ENCODE data around the gene TMEM98. TPM values are rescaled to one million over a fixed set of nuclear protein-coding genes. Genes with fewer than 3 reads are reported as not detected.

The TMEM98 gene
- total and polyA plus RNA-seq, 5 donors: 27.6 to 42.7 (median 37.4) TPM

DNA sequence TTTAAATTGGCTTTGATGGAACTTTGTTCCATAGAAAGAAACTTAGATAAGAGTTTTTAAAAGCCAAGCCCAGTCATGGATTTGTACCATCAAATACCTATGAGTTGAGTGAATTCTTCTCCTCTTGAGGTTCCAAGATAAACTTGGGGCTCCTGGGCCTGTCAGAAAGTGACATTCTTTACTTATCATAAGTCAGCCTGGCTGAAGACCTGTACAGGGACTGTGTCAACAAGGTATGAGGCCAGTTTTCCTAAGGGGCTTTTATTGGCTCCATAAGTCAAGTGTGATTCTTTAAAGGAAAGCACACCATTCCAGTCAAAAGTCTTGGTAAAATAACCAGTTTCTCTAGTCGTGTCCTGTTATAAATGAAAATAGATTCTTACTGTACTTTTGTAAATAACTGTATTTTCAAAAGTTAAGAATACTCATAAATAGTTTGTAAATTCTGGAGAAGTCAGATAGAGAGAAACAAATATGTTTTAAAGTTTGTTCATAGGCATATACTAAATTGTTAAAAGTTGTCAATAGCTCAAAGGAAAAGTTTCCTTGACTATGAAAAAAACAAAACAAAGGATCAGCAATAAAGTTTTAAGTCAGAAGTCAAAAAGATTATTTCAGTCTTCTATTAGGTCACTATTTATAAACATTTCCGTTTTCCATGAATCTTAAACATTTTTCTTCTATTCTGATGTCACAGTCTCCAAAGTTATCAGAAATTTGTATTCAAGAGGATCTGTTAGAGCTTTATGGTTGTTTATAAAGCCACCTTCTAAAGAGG lies 28.5 kb upstream of the TMEM98 start:
- no peak for DNase-seq
- Histone ChIP-seq H3K9me3 (ENCODE audit: control insufficient read depth, low read length) (no peaks in the 10 kb centered on the region), H3K27me3 (ENCODE audit: control insufficient read depth, insufficient read depth) (no peaks in the 10 kb centered on the region), H3K27ac (ENCODE audit: low read length) (no peak overlapping the region), H3K4me1 (ENCODE audit: control insufficient read depth, insufficient read depth, low read length) (no peaks in the 10 kb centered on the region), H3K4me3 (ENCODE audit: low read length) (no peak overlapping the region)
- ATAC-seq: no peak
- intact Hi-C loops (cut with DNase I): no loop called here
- 57% methylated on average over 2 of the region's 2 CpGs for WGBS

- Histone ChIP-seq H3K27ac (ENCODE audit: low read length) (no peak overlapping the region), H3K4me1 (ENCODE audit: control insufficient read depth, insufficient read depth, low read length) (no peaks in the 10 kb centered on the region), H3K9me3 (ENCODE audit: control insufficient read depth, low read length) (no peaks in the 10 kb centered on the region), H3K27me3 (ENCODE audit: control insufficient read depth, insufficient read depth) (no peaks in the 10 kb centered on the region), H3K4me3 (ENCODE audit: low read length) (no peak overlapping the region)
- 96% methylated on average over 4 of the region's 4 CpGs for WGBS
- DNase-seq (no peak), ATAC-seq (no peak)
- intact Hi-C loops (cut with DNase I): no loop called here
Observed at GRCh38 chr17:32901743-32902142, 26.2 kb upstream of the TMEM98 start.

GRCh38 chr17:32903774-32904673 lies 23.9 kb upstream of the TMEM98 start:
- ATAC-seq (no peak), DNase-seq (no peak)
- intact Hi-C loops (cut with DNase I): no loop called here
- Histone ChIP-seq H3K9me3 (ENCODE audit: control insufficient read depth, low read length) (no peaks in the 10 kb centered on the region), H3K4me1 (ENCODE audit: control insufficient read depth, insufficient read depth, low read length) (no peaks in the 10 kb centered on the region), H3K27me3 (ENCODE audit: control insufficient read depth, insufficient read depth) (no peaks in the 10 kb centered on the region), H3K27ac (ENCODE audit: low read length) (no peak overlapping the region), H3K4me3 (ENCODE audit: low read length) (no peak overlapping the region)
- WGBS: 67% methylated on average over 5 of the region's 5 CpGs

DNA sequence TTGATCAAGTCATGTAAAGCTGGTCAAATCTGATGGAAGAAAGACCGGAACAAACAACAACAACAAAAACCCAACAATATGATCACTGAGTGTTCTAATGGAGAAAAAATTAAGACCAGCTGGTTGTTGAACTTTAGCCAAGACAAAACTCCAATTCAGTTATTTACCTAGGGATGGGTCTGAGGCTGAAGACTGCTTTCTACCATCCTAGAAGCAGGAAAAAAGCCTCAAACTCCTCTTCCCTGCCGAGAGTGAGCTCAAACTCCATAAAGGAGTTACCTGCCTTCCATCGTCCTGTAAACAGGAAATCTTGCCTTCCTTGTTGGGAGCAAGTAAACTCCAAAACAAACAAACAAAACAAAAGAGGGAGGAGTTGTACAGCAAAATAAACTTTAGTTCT lies 23.1 kb upstream of the TMEM98 start:
- Histone ChIP-seq H3K27me3 (ENCODE audit: control insufficient read depth, insufficient read depth) (no peaks in the 10 kb centered on the region), H3K27ac (ENCODE audit: low read length) (no peak overlapping the region), H3K4me1 (ENCODE audit: control insufficient read depth, insufficient read depth, low read length) (no peaks in the 10 kb centered on the region), H3K4me3 (ENCODE audit: low read length) (no peak overlapping the region), H3K9me3 (ENCODE audit: control insufficient read depth, low read length) (no peaks in the 10 kb centered on the region)
- 67% methylated on average over 3 of the region's 3 CpGs for WGBS
- no peak for DNase-seq
- intact Hi-C loops (cut with DNase I): no loop called here
- no peak for ATAC-seq

GRCh38 chr17:32907583-32907982 lies 20.4 kb upstream of the TMEM98 start:
- no peak overlapping the region for H3K4me3 ChIP-seq (ENCODE audit: low read length)
- DNase-seq (peak in 2 of 3 donors; percentile 21 to 56), ATAC-seq (no peak)
- no peaks in the 10 kb centered on the region for H3K4me1 ChIP-seq (ENCODE audit: control insufficient read depth, insufficient read depth, low read length)
- no peaks in the 10 kb centered on the region for H3K27me3 ChIP-seq (ENCODE audit: control insufficient read depth, insufficient read depth)
- no peaks in the 10 kb centered on the region for H3K9me3 ChIP-seq (ENCODE audit: control insufficient read depth, low read length)
- no peak overlapping the region for H3K27ac ChIP-seq (ENCODE audit: low read length)
- intact Hi-C loops (cut with DNase I): no loop called here
- 84% methylated on average over 6 of the region's 6 CpGs for WGBS

DNA sequence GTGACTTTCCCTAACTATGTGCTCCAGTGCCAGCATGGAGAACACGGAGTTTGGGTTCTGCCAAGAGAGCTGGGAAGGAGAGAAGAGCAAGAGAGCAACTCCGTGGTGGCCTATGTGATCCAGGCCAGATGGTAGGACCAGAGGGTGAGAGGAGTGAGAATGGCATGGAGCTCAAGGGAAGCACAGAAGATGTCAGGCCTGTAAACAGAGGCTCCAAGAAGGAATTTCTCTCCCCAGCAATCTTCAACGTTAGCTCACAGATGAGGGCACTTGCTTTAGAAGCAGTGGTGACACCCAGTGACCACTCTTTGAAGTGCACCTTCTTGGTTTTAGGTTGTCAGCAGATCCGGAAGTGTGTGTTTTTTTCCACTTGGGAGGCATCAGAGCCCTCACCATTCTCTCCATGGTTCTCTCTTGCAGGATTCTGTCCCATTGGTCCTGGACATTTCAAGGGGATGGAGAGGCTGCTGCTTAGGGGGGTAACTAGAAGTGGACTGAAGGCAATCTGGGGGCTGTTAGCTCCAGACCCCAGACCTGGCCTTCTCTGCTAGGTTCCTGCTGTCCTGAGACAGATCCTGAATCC lies 18.1 kb upstream of the TMEM98 start:
- Histone ChIP-seq H3K27me3 (ENCODE audit: control insufficient read depth, insufficient read depth) (no peaks in the 10 kb centered on the region), H3K27ac (ENCODE audit: low read length) (no peak overlapping the region), H3K4me1 (ENCODE audit: control insufficient read depth, insufficient read depth, low read length) (no peaks in the 10 kb centered on the region), H3K4me3 (ENCODE audit: low read length) (no peak overlapping the region), H3K9me3 (ENCODE audit: control insufficient read depth, low read length) (no peaks in the 10 kb centered on the region)
- WGBS: 20% methylated on average over 4 of the region's 4 CpGs
- intact Hi-C loops (cut with DNase I): loop anchor here in 3 of 4 donors (2.0 to 10.0 kb wide), 2 partner anchors 125 kb away; no protein-coding TSS in a partner anchor
- peak; percentile 59 to 65 (median 64) for DNase-seq
- ATAC-seq: peak; percentile 73 to 83

GRCh38 chr17:32910769-32911168 lies 17.2 kb upstream of the TMEM98 start:
- H3K4me3 ChIP-seq (ENCODE audit: low read length): no peak overlapping the region
- H3K9me3 ChIP-seq (ENCODE audit: control insufficient read depth, low read length): no peaks in the 10 kb centered on the region
- no peak overlapping the region for H3K27ac ChIP-seq (ENCODE audit: low read length)
- intact Hi-C loops (cut with DNase I): loop anchor here in 3 of 4 donors (2.0 to 10.0 kb wide), 2 partner anchors 126 kb away; no protein-coding TSS in a partner anchor
- no peaks in the 10 kb centered on the region for H3K4me1 ChIP-seq (ENCODE audit: control insufficient read depth, insufficient read depth, low read length)
- H3K27me3 ChIP-seq (ENCODE audit: control insufficient read depth, insufficient read depth): no peaks in the 10 kb centered on the region
- ATAC-seq (no peak), DNase-seq (no peak)
- 83% methylated on average over 3 of the region's 3 CpGs for WGBS

- H3K9me3 ChIP-seq (ENCODE audit: control insufficient read depth, low read length): no peaks in the 10 kb centered on the region
- intact Hi-C loops (cut with DNase I): loop anchor here in 2 of 4 donors (10.0 kb wide), 1 partner anchor 128 kb away; no protein-coding TSS in a partner anchor
- peak; percentile 63 to 88 (median 76) for DNase-seq
- no peaks in the 10 kb centered on the region for H3K27me3 ChIP-seq (ENCODE audit: control insufficient read depth, insufficient read depth)
- no peaks in the 10 kb centered on the region for H3K4me1 ChIP-seq (ENCODE audit: control insufficient read depth, insufficient read depth, low read length)
- 30% methylated on average over 10 of the region's 10 CpGs for WGBS
- no peak overlapping the region for H3K4me3 ChIP-seq (ENCODE audit: low read length)
- peak; percentile 90 to 96 for ATAC-seq
- no peak overlapping the region for H3K27ac ChIP-seq (ENCODE audit: low read length)
Observed at GRCh38 chr17:32912218-32912897, 15.6 kb upstream of the TMEM98 start.

- H3K9me3 ChIP-seq (ENCODE audit: control insufficient read depth, low read length): no peaks in the 10 kb centered on the region
- no peaks in the 10 kb centered on the region for H3K27me3 ChIP-seq (ENCODE audit: control insufficient read depth, insufficient read depth)
- WGBS: 82% methylated on average over 7 of the region's 7 CpGs
- H3K4me1 ChIP-seq (ENCODE audit: control insufficient read depth, insufficient read depth, low read length): no peaks in the 10 kb centered on the region
- no peak overlapping the region for H3K27ac ChIP-seq (ENCODE audit: low read length)
- no peak for DNase-seq
- ATAC-seq: no peak
- intact Hi-C loops (cut with DNase I): loop anchor here in 2 of 4 donors (10.0 kb wide), 1 partner anchor 129 kb away; no protein-coding TSS in a partner anchor
- H3K4me3 ChIP-seq (ENCODE audit: low read length): no peak overlapping the region
Observed at GRCh38 chr17:32913593-32913992, 14.4 kb upstream of the TMEM98 start.

- no peaks in the 10 kb centered on the region for H3K9me3 ChIP-seq (ENCODE audit: control insufficient read depth, low read length)
- intact Hi-C loops (cut with DNase I): loop anchor here in 2 of 4 donors (10.0 kb wide), 1 partner anchor 129 kb away; no protein-coding TSS in a partner anchor
- H3K27ac ChIP-seq (ENCODE audit: low read length): no peak overlapping the region
- ATAC-seq: no peak
- no peak overlapping the region for H3K4me3 ChIP-seq (ENCODE audit: low read length)
- DNase-seq: no peak
- H3K27me3 ChIP-seq (ENCODE audit: control insufficient read depth, insufficient read depth): no peaks in the 10 kb centered on the region
- 90% methylated on average over 3 of the region's 3 CpGs for WGBS
- no peaks in the 10 kb centered on the region for H3K4me1 ChIP-seq (ENCODE audit: control insufficient read depth, insufficient read depth, low read length)
Observed at GRCh38 chr17:32914181-32914580, 13.8 kb upstream of the TMEM98 start.

Measured in right cardiac atrium (tissue), 5 donors.